ENCODE measurements around the gene FZR1. TPM values are rescaled to one million over a fixed set of nuclear protein-coding genes. Genes with fewer than 3 reads are reported as not detected.

FZR1 gene
- total and polyA plus RNA-seq, 2 experiments from 2014 or later = 16.1 to 39.2 TPM

DNA sequence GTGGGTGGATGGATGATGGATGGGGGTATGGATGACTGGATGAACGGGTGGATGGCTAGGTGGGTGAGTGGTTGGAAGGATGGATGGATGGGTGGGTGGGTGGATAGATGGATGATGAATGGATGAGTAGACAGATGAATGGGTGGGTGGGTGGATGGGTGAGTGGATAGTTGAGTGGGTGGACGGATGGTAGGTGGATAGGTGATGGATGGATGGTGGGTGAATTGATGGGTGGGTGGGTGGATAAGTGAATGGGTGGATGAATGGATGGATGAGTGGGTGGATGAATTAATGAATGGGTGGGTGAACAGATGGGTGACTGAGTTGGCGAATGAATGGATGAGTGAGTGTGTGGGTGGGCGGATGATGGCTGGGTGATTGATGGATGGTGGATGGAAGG lies 30.7 kb upstream of the FZR1 start (continued):
- TF ChIP-seq, protein P1, sequence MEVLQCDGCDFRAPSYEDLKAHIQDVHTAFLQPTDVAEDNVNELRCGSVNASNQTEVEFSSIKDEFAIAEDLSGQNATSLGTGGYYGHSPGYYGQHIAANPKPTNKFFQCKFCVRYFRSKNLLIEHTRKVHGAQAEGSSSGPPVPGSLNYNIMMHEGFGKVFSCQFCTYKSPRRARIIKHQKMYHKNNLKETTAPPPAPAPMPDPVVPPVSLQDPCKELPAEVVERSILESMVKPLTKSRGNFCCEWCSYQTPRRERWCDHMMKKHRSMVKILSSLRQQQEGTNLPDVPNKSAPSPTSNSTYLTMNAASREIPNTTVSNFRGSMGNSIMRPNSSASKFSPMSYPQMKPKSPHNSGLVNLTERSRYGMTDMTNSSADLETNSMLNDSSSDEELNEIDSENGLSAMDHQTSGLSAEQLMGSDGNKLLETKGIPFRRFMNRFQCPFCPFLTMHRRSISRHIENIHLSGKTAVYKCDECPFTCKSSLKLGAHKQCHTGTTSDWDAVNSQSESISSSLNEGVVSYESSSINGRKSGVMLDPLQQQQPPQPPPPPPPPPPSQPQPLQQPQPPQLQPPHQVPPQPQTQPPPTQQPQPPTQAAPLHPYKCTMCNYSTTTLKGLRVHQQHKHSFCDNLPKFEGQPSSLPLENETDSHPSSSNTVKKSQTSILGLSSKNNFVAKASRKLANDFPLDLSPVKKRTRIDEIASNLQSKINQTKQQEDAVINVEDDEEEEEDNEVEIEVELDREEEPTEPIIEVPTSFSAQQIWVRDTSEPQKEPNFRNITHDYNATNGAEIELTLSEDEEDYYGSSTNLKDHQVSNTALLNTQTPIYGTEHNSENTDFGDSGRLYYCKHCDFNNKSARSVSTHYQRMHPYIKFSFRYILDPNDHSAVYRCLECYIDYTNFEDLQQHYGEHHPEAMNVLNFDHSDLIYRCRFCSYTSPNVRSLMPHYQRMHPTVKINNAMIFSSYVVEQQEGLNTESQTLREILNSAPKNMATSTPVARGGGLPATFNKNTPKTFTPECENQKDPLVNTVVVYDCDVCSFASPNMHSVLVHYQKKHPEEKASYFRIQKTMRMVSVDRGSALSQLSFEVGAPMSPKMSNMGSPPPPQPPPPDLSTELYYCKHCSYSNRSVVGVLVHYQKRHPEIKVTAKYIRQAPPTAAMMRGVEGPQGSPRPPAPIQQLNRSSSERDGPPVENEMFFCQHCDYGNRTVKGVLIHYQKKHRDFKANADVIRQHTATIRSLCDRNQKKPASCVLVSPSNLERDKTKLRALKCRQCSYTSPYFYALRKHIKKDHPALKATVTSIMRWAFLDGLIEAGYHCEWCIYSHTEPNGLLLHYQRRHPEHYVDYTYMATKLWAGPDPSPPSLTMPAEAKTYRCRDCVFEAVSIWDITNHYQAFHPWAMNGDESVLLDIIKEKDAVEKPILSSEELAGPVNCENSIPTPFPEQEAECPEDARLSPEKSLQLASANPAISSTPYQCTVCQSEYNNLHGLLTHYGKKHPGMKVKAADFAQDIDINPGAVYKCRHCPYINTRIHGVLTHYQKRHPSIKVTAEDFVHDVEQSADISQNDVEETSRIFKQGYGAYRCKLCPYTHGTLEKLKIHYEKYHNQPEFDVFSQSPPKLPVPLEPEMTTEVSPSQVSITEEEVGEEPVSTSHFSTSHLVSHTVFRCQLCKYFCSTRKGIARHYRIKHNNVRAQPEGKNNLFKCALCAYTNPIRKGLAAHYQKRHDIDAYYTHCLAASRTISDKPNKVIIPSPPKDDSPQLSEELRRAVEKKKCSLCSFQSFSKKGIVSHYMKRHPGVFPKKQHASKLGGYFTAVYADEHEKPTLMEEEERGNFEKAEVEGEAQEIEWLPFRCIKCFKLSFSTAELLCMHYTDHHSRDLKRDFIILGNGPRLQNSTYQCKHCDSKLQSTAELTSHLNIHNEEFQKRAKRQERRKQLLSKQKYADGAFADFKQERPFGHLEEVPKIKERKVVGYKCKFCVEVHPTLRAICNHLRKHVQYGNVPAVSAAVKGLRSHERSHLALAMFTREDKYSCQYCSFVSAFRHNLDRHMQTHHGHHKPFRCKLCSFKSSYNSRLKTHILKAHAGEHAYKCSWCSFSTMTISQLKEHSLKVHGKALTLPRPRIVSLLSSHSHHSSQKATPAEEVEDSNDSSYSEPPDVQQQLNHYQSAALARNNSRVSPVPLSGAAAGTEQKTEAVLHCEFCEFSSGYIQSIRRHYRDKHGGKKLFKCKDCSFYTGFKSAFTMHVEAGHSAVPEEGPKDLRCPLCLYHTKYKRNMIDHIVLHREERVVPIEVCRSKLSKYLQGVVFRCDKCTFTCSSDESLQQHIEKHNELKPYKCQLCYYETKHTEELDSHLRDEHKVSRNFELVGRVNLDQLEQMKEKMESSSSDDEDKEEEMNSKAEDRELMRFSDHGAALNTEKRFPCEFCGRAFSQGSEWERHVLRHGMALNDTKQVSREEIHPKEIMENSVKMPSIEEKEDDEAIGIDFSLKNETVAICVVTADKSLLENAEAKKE (CRISPR knock-in tag; IDR thresholded peaks at IDR 0.05) = no peak
- TF ChIP-seq STAT1 (IDR thresholded peaks at IDR 0.05; ENCODE audit: unreplicated experiment) (no peak), CREB1 (CRISPR knock-in tag; IDR thresholded peaks at IDR 0.05; ENCODE audit: low read depth) (no peak), NANOG (IDR thresholded peaks at IDR 0.05; ENCODE audit: borderline replicate concordance) (no peak), ZNF114 (CRISPR knock-in tag; IDR thresholded peaks at IDR 0.05) (no peak), JUNB (IDR thresholded peaks at IDR 0.05; ENCODE audit: unreplicated experiment) (no peak)

DNA sequence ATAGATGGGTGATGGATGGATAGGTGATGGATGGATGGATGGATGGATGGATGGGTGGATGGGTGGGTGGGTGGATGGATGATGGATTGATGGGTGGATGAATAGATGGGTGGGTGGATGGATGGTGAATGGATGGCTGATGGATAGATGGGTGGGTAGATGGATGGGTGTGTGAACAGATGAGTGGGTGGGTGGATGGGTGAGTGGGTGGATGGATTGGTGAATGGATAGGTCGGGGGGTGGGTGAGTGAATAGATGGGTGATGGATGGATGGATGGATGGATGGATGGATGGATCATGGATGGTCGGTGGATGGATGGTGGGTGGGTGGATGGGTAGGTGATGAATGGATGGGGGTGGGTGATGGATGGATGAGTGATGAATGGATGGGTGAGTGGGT lies 29.3 kb upstream of the FZR1 start:
- Histone ChIP-seq H3K4me2 (no peak overlapping the region), H2AFZ (no peak overlapping the region), H3K27ac (ENCODE audit: low read depth) (no peak overlapping the region), H3F3A (replicated peaks; ENCODE audit: low read depth) (0 out of 2 replicates have a peak, but pooled peaks cover 4% of the 10 kb centered on the region), H3K36me3 (ENCODE audit: insufficient read depth) (no peaks in the 10 kb centered on the region), H3K79me2 (replicated peaks; ENCODE audit: insufficient read depth) (no peaks in the 10 kb centered on the region), H4K20me1 (replicated peaks; ENCODE audit: insufficient read depth) (no peaks in the 10 kb centered on the region), H3K4me1 (ENCODE audit: insufficient read depth) (peaks cover 11% of the 10 kb centered on the region; the same call in 1 of the 2 replicates), H3K27me3 (ENCODE audit: insufficient read depth) (no peaks in the 10 kb centered on the region), H3K4me3 (no peak overlapping the region), H3K9me2 (ENCODE audit: insufficient read depth) (peaks cover 7% of the 10 kb centered on the region; the same call in 1 of the 2 replicates)
- peaks cover 6% of the 10 kb centered on the region; the same call in 2 of the 3 replicates for H3K4me1 Mint-ChIP-seq
- DNase-seq (ENCODE audit: low spot score) (no peak), ATAC-seq (no peak)
- H3K4me3 Mint-ChIP-seq = no peak overlapping the region
- no peaks in the 10 kb centered on the region; the same call in 2 of the 3 replicates for H3K9me3 Mint-ChIP-seq
- no peaks in the 10 kb centered on the region for H3K36me3 Mint-ChIP-seq (ENCODE audit: low read depth)
- peaks cover 21% of the 10 kb centered on the region for H3K27me3 Mint-ChIP-seq (ENCODE audit: insufficient read depth, low read depth, poor library complexity)
- no peak overlapping the region for H3K27ac Mint-ChIP-seq
- no peak for TF ChIP-seq JUNB (IDR thresholded peaks at IDR 0.05; ENCODE audit: unreplicated experiment)
- no peak for TF ChIP-seq CREB1 (CRISPR knock-in tag; IDR thresholded peaks at IDR 0.05; ENCODE audit: low read depth)
- TF ChIP-seq, protein P1 (CRISPR knock-in tag; IDR thresholded peaks at IDR 0.05) = no peak
- TF ChIP-seq EZH2phosphoT487 (IDR thresholded peaks at IDR 0.05; ENCODE audit: unreplicated experiment) = no peak
- TF ChIP-seq ZNF114 (CRISPR knock-in tag; IDR thresholded peaks at IDR 0.05) = no peak
- no peak for TF ChIP-seq EZH2 (IDR thresholded peaks at IDR 0.05; ENCODE audit: low read depth, unreplicated experiment)
- no peak for TF ChIP-seq POLR2AphosphoS5 (IDR thresholded peaks at IDR 0.05; ENCODE audit: low read depth)
- no peak for TF ChIP-seq ZNF331 (CRISPR knock-in tag; IDR thresholded peaks at IDR 0.05; ENCODE audit: low read depth)
